Suprapubic skin (tissue), 4 donors: ENCODE results near the gene NIP7. TPM values are rescaled to one million over a fixed set of nuclear protein-coding genes. Genes with fewer than 3 reads are reported as not detected.

ENCODE experiments used
- DNase-seq, 2 donors: peaks; one replicate each; pipeline ENCODE4 v3.0.0-alpha.2; 2019; ENCODE audit warnings: low spot score in 2 of 2
- H3K27ac ChIP-seq: fragments of 200-600 bp; sonication (generic); one replicate; pipeline ENCODE4 v1.5.1; 2019
- H3K27me3 ChIP-seq: fragments of 200-600 bp; sonication (generic); one replicate; pipeline ENCODE4 v1.5.1; 2019
- H3K36me3 ChIP-seq: fragments of 200-600 bp; sonication (generic); one replicate; pipeline ENCODE4 v1.5.1; 2019
- H3K4me1 ChIP-seq: fragments of 200-600 bp; sonication (generic); one replicate; pipeline ENCODE4 v1.5.1; 2019
- H3K4me3 ChIP-seq: fragments of 200-600 bp; sonication (generic); one replicate; pipeline ENCODE4 v1.5.1; 2019; ENCODE audit warnings: mild to moderate bottlenecking
- H3K9me3 ChIP-seq: fragments of 200-600 bp; sonication (generic); one replicate; pipeline ENCODE4 v1.5.1; 2019
- EP300 ChIP-seq: sonication (generic); formaldehyde crosslinking; IDR thresholded peaks from one replicate; pipeline ENCODE4 v1.6.1; 2017; ENCODE audit warnings: antibody characterized with exemption
- POLR2A ChIP-seq, 2 donors: fragments of 450-650 bp; IDR thresholded peaks; one replicate each; pipeline ENCODE4 v1.6.1; 2017; ENCODE audit warnings: antibody characterized with exemption in 2 of 2, mild to moderate bottlenecking in 2 of 2, moderate library complexity in 2 of 2
- POLR2AphosphoS5 ChIP-seq, 3 donors: sonication (generic); formaldehyde crosslinking; IDR thresholded peaks; one replicate each; pipeline ENCODE4 v1.6.1; 2017; ENCODE audit warnings: antibody characterized with exemption in 3 of 3
- WGBS: methylation state at CpG from one replicate; pipeline ENCODE4 v1.1.5; 2018; 5-methylcytosine and 5-hydroxymethylcytosine counted together
- total RNA-seq, 4 donors: library from RNA; depleted of rRNA; stranded (reverse); fragments of >200 nt; gene quantifications; one replicate each; pipeline ENCODE4 v1.1.0, GENCODE V29; 2016
- TF ChIP-seq, protein P1 (sequence below), 2 donors: fragments of 200-600 bp in 1 of 2; fragments of 450-650 bp in 1 of 2; sonication (generic) in 1 of 2; IDR thresholded peaks; one replicate each; pipeline ENCODE4 v1.5.1; 2016 to 2019; ENCODE audit warnings: antibody characterized with exemption in 2 of 2, mild to moderate bottlenecking in 1 of 2, moderate library complexity in 1 of 2

NIP7 gene
- total RNA-seq, 4 donors from 2014 or later, result 9.8 to 24.0 (median 19.7) TPM

DNA sequence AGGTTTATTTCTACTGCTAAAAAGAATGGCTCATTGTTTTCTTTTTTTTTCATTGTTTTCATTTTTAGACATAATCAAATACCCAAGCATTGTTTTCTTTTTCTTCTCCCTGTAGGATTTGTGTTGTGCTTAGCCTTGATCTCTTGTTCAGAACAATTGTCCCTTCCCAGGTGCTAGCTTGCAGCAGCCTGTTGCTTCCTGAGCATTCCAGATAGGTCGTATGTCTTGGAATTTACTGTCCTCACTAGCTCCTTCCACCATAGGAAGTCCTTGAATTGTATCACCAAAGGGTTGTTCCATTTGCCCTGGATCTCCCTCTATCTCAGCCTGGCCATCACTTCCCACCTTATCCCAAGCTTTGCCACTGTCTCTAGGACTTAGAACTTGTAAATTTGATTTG is 38.4 kb upstream of the NIP7 start:
- no peak for DNase-seq
- H3K4me3 ChIP-seq, result no peak overlapping the region
- WGBS, result 48% methylated on average over 1 of the region's 1 CpG
- H3K9me3 ChIP-seq, result no peaks in the 10 kb centered on the region
- no peak overlapping the region for H3K27ac ChIP-seq
- TF ChIP-seq POLR2AphosphoS5 (IDR thresholded peaks at IDR 0.05) (no peak), POLR2A (IDR thresholded peaks at IDR 0.05) (no peak), EP300 (no peak)
- TF ChIP-seq, protein P1, sequence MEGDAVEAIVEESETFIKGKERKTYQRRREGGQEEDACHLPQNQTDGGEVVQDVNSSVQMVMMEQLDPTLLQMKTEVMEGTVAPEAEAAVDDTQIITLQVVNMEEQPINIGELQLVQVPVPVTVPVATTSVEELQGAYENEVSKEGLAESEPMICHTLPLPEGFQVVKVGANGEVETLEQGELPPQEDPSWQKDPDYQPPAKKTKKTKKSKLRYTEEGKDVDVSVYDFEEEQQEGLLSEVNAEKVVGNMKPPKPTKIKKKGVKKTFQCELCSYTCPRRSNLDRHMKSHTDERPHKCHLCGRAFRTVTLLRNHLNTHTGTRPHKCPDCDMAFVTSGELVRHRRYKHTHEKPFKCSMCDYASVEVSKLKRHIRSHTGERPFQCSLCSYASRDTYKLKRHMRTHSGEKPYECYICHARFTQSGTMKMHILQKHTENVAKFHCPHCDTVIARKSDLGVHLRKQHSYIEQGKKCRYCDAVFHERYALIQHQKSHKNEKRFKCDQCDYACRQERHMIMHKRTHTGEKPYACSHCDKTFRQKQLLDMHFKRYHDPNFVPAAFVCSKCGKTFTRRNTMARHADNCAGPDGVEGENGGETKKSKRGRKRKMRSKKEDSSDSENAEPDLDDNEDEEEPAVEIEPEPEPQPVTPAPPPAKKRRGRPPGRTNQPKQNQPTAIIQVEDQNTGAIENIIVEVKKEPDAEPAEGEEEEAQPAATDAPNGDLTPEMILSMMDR (IDR thresholded peaks at IDR 0.05), result no peak
- no peaks in the 10 kb centered on the region for H3K27me3 ChIP-seq
- no peaks in the 10 kb centered on the region for H3K4me1 ChIP-seq
- peaks cover 43% of the 10 kb centered on the region for H3K36me3 ChIP-seq

DNA sequence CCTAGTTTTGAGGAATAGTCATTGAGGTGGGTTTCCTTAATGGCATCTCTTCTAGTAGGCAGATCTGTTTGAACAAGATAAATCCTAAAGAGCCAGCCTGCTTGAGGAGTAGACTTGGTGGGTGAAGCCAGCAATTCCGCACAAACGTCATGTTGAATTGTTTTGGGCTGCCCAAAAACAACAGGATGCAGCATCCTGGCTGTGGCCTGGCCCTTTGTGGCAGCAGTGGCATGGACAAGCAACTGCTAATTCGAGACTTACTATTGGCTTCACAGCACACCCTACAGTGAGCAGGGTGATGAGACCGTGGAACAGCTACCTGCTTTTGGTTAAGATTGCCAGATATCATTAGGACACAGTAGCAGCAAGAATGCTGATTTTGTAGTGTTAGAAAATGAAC is 37.7 kb upstream of the NIP7 start:
- Histone ChIP-seq H3K4me3 (no peak overlapping the region), H3K9me3 (no peaks in the 10 kb centered on the region), H3K36me3 (peaks cover 43% of the 10 kb centered on the region), H3K4me1 (peaks cover 5% of the 10 kb centered on the region), H3K27me3 (no peaks in the 10 kb centered on the region), H3K27ac (no peak overlapping the region)
- 81% methylated on average over 4 of the region's 4 CpGs for WGBS
- no peak for TF ChIP-seq POLR2AphosphoS5 (IDR thresholded peaks at IDR 0.05)
- TF ChIP-seq EP300, result no peak
- TF ChIP-seq, protein P1 (IDR thresholded peaks at IDR 0.05), result no peak
- TF ChIP-seq POLR2A (IDR thresholded peaks at IDR 0.05), result no peak
- DNase-seq, result no peak

DNA sequence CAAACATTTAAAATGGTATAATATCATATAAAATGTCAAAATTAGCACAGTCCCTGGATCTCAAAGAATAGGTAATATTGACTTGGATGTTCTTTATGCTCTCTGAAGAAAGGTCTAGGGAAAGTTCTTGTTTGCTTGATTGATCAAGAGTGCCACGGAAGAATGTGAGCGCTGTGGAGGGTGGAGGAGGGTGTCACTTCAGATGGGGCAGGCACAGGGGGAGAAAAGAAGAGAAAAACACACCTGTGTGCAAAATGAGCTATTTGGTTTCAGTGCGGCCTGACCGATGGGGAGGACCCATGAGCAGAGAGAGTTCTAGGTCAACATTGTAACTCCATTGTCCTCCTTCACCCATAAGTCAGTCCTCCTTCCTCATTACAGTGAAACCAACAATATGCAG is 37.3 kb upstream of the NIP7 start:
- H3K27me3 ChIP-seq, result no peaks in the 10 kb centered on the region
- no peak overlapping the region for H3K4me3 ChIP-seq
- H3K36me3 ChIP-seq, result peaks cover 43% of the 10 kb centered on the region
- TF ChIP-seq POLR2A (IDR thresholded peaks at IDR 0.05) (no peak), EP300 (no peak), POLR2AphosphoS5 (IDR thresholded peaks at IDR 0.05) (no peak)
- TF ChIP-seq, protein P1 (IDR thresholded peaks at IDR 0.05), result no peak
- no peak for DNase-seq
- H3K9me3 ChIP-seq, result no peaks in the 10 kb centered on the region
- 96% methylated on average over 4 of the region's 4 CpGs for WGBS
- peaks cover 5% of the 10 kb centered on the region for H3K4me1 ChIP-seq
- H3K27ac ChIP-seq, result no peak overlapping the region

DNA sequence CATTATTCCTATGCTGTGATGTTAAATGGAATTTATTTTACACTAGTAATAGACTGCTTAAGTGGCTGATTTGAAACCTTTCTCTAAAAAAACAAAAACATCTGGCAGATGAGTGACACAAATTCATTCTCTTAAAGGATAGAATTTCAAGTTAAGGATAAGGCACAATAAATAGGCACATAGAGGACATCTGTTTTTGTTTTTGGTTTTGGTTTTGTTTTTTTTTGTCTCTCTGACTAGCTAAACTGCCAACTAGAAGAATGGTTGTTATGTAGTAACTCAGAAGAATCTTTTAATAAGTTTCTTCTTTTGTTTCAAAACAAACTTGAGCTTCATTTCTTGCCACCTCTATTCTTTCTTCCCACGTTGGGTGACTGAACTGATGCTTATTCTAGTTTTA is 33.5 kb upstream of the NIP7 start:
- Histone ChIP-seq H3K27me3 (no peaks in the 10 kb centered on the region), H3K9me3 (no peaks in the 10 kb centered on the region), H3K27ac (no peak overlapping the region), H3K4me3 (no peak overlapping the region), H3K4me1 (peaks cover 9% of the 10 kb centered on the region), H3K36me3 (peaks cover 23% of the 10 kb centered on the region)
- WGBS, result 64% methylated on average over 1 of the region's 1 CpG
- DNase-seq, result no peak
- TF ChIP-seq, protein P1 (IDR thresholded peaks at IDR 0.05), result no peak
- TF ChIP-seq POLR2A (IDR thresholded peaks at IDR 0.05) (no peak), POLR2AphosphoS5 (IDR thresholded peaks at IDR 0.05) (no peak), EP300 (no peak)

DNA sequence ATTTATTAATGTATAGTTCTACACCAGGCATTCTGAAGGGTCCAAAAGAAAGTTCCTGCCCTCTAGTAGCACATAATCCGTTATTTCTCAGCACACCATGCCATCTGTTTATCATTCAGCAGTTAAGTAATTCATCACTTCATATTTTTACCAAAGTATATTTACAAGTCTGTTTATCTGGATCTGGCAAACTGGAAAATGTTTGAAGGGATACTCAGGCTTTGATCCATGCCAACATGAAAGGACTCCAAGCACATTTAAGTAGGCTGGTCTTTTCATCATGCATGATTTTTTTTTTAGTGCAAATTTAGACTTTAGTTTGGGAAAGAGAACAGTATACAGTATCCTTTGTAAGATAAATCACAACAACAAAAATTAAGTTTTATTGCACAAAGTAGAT is 32.5 kb upstream of the NIP7 start:
- no peak overlapping the region for H3K27ac ChIP-seq
- no peak overlapping the region for H3K4me3 ChIP-seq
- DNase-seq, result no peak
- H3K4me1 ChIP-seq, result peaks cover 12% of the 10 kb centered on the region
- H3K27me3 ChIP-seq, result no peaks in the 10 kb centered on the region
- 67% methylated on average over 1 of the region's 1 CpG for WGBS
- TF ChIP-seq POLR2A (IDR thresholded peaks at IDR 0.05) (no peak), POLR2AphosphoS5 (IDR thresholded peaks at IDR 0.05) (no peak), EP300 (no peak)
- TF ChIP-seq, protein P1 (IDR thresholded peaks at IDR 0.05), result no peak
- H3K9me3 ChIP-seq, result no peaks in the 10 kb centered on the region
- H3K36me3 ChIP-seq, result peaks cover 16% of the 10 kb centered on the region
